RCC 7860 (cell line): Measurements from ENCODE around the gene ARL5C.
"Not testable (repeated sequence)": the region's sequence is repeated elsewhere in the genome, so short reads cannot be mapped to it uniquely, and the experiment has no call there.

Experiments used
- DNase-seq: peaks from one replicate; pipeline ENCODE4 v3.0.0-alpha.2; 2015; ENCODE audit warnings: low spot score
- FAIRE-seq: peaks from 2 replicates; lab custom pipeline; 2012; peaks lifted over from hg19 to GRCh38; lab: Jason Lieb, UNC

Gene ARL5C

GRCh38 chr17:39144416-39144840 is 21.5 kb downstream of the ARL5C start:
- DNase-seq (peak; percentile 42), FAIRE-seq (no peak)

- DNase-seq (no peak), FAIRE-seq (no peak)
These were observed 22.3 kb downstream of the ARL5C start for GRCh38 chr17:39143552-39144093.

- DNase-seq, result no peak
These were observed 23.9 kb downstream of the ARL5C start for GRCh38 chr17:39141915-39142664.

GRCh38 chr17:39141294-39141693 is 24.7 kb downstream of the ARL5C start:
- DNase-seq, result no peak
- no peak for FAIRE-seq

More at GRCh38 chr17:39141915-39142664, 23.9 kb downstream of the ARL5C start:
- FAIRE-seq, result no peak

- DNase-seq (no peak), FAIRE-seq (no peak)
These were observed 26.4 kb downstream of the ARL5C start for GRCh38 chr17:39139561-39139960.

- peak; percentile 55 for DNase-seq
- no peak for FAIRE-seq
These were observed 26.8 kb downstream of the ARL5C start for GRCh38 chr17:39139161-39139511.

- DNase-seq (no peak), FAIRE-seq (no peak)
These were observed 27.4 kb downstream of the ARL5C start for GRCh38 chr17:39138431-39139160.

- no peak for DNase-seq
- FAIRE-seq, result no peak
These were observed 31.1 kb downstream of the ARL5C start for GRCh38 chr17:39134878-39135277.

- peak; percentile 63 for DNase-seq
These were observed 33.8 kb downstream of the ARL5C start for GRCh38 chr17:39132192-39132610.

GRCh38 chr17:39131616-39132015 is 34.3 kb downstream of the ARL5C start:
- FAIRE-seq (no peak), DNase-seq (no peak)

More at GRCh38 chr17:39132192-39132610, 33.8 kb downstream of the ARL5C start:
- FAIRE-seq, result no peak

- FAIRE-seq, result no peak
These were observed 35.8 kb downstream of the ARL5C start for GRCh38 chr17:39130205-39130604.

GRCh38 chr17:39129544-39129943 is 36.4 kb downstream of the ARL5C start:
- FAIRE-seq, result not testable (repeated sequence)

More at GRCh38 chr17:39130205-39130604, 35.8 kb downstream of the ARL5C start:
- DNase-seq, result no peak

GRCh38 chr17:39126436-39126835 is 39.5 kb downstream of the ARL5C start:
- no peak for FAIRE-seq
- no peak for DNase-seq

More at GRCh38 chr17:39129544-39129943, 36.4 kb downstream of the ARL5C start:
- DNase-seq, result not testable (repeated sequence)

GRCh38 chr17:39125143-39125875 is 40.7 kb downstream of the ARL5C start:
- DNase-seq, result no peak
- no peak for FAIRE-seq

GRCh38 chr17:39123627-39124026 is 42.3 kb downstream of the ARL5C start:
- FAIRE-seq (no peak), DNase-seq (no peak)

GRCh38 chr17:39122991-39123390 is 43.0 kb downstream of the ARL5C start:
- FAIRE-seq, result no peak
- DNase-seq, result no peak

- not testable (repeated sequence) for FAIRE-seq, DNase-seq
These were observed 44.0 kb downstream of the ARL5C start for GRCh38 chr17:39121919-39122318.

GRCh38 chr17:39118674-39119419 is 47.1 kb downstream of the ARL5C start:
- DNase-seq (no peak), FAIRE-seq (no peak)

- FAIRE-seq (no peak), DNase-seq (no peak)
These were observed 49.7 kb downstream of the ARL5C start for GRCh38 chr17:39116224-39116623.

- FAIRE-seq (no peak), DNase-seq (peak; percentile 9)
These were observed 50.8 kb downstream of the ARL5C start for GRCh38 chr17:39115135-39115534.
